GM06990 (cell line): Measurements from ENCODE around the gene COL25A1.

Source experiments
- DNase-seq: peaks from one replicate; pipeline ENCODE4 v3.0.0-alpha.2; 2011; ENCODE audit not compliant: insufficient read length; ENCODE audit errors: extremely low read depth
- H3K27me3 ChIP-seq: replicated peaks from 2 replicates; pipeline ENCODE4 v1.6.0; 2011; ENCODE audit warnings: low read length; ENCODE audit not compliant: control insufficient read depth, insufficient read depth
- H3K36me3 ChIP-seq: 2 replicates; pipeline ENCODE4 v1.5.1; 2011; ENCODE audit warnings: low read length; ENCODE audit not compliant: control insufficient read depth, insufficient read depth
- H3K4me3 ChIP-seq: replicated peaks from 2 replicates; pipeline ENCODE4 v1.5.1; 2011; ENCODE audit warnings: low read depth, mild to moderate bottlenecking, control low read depth, low read length
- TF ChIP-seq, protein P1 (sequence below): IDR thresholded peaks from 2 replicates; pipeline ENCODE4 v1.5.1; 2011; ENCODE audit warnings: low read length, control low read depth, mild to moderate bottlenecking, inconsistent platforms; ENCODE audit not compliant: insufficient read depth, poor library complexity, severe bottlenecking

The COL25A1 gene

DNA sequence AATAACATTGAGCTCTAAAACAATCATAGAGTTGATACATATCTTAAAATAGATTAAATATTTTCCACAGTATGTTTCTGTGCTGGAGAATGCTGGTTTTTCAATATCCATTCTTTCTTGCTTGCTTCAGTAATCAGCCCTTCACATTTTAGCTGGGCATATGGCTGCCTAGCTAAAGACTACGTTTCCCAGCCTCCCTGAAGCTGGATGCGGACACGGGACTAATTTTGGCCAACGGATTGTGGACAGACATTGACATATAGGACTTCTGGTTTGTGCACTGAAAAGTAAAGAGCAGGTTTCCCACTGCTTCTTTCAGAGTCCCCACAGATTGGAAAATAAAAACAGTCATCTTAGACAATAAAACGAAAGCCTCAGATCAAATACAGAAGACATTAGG, 97.3 kb downstream of the COL25A1 start:
- no peak overlapping the region for H3K4me3 ChIP-seq
- TF ChIP-seq, protein P1, sequence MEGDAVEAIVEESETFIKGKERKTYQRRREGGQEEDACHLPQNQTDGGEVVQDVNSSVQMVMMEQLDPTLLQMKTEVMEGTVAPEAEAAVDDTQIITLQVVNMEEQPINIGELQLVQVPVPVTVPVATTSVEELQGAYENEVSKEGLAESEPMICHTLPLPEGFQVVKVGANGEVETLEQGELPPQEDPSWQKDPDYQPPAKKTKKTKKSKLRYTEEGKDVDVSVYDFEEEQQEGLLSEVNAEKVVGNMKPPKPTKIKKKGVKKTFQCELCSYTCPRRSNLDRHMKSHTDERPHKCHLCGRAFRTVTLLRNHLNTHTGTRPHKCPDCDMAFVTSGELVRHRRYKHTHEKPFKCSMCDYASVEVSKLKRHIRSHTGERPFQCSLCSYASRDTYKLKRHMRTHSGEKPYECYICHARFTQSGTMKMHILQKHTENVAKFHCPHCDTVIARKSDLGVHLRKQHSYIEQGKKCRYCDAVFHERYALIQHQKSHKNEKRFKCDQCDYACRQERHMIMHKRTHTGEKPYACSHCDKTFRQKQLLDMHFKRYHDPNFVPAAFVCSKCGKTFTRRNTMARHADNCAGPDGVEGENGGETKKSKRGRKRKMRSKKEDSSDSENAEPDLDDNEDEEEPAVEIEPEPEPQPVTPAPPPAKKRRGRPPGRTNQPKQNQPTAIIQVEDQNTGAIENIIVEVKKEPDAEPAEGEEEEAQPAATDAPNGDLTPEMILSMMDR, result no peak
- no peaks in the 10 kb centered on the region for H3K27me3 ChIP-seq
- DNase-seq, result no peak
- no peaks in the 10 kb centered on the region for H3K36me3 ChIP-seq

DNA sequence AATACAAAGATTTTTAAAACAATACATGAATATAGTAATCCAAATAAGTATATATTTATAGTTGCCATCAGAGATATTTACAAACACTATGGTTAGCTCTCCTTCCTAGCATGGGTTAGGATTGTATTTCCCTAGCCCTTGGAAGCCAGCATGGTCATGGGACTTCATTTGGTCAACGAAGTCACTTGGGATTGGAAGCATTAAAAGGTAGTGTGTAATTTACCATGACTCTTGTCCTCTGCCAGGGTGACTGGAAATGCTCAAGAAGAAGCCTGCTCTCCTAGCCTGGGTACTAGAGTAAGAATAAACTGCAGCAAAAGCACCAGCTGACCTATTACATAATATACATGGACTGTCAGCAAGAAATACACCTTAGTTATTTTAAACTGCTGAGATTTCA, 102.9 kb downstream of the COL25A1 start:
- no peak for DNase-seq
- TF ChIP-seq, protein P1, result no peak
- H3K36me3 ChIP-seq, result no peaks in the 10 kb centered on the region
- no peaks in the 10 kb centered on the region for H3K27me3 ChIP-seq
- H3K4me3 ChIP-seq, result no peak overlapping the region

DNA sequence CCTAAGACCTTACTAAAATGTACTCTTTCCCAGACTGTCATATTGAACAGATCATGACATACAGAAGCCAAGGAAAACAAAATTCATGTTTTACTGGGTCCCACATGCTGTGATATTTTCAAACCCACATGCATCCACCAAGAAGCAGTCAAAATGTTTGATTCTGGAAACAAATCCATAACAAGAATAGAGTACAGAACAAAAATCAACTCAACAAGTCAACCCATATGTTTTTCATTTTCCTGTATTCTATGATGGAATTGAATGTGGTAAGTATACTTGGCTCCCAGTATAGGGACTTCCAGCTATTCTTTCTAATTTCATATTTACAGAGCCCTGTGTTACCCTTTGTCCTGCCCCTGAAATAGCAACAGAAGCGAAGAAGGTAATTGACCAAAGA, 106.8 kb downstream of the COL25A1 start:
- Histone ChIP-seq H3K36me3 (no peaks in the 10 kb centered on the region), H3K4me3 (no peak overlapping the region), H3K27me3 (no peaks in the 10 kb centered on the region)
- DNase-seq, result no peak
- TF ChIP-seq, protein P1, result no peak

DNA sequence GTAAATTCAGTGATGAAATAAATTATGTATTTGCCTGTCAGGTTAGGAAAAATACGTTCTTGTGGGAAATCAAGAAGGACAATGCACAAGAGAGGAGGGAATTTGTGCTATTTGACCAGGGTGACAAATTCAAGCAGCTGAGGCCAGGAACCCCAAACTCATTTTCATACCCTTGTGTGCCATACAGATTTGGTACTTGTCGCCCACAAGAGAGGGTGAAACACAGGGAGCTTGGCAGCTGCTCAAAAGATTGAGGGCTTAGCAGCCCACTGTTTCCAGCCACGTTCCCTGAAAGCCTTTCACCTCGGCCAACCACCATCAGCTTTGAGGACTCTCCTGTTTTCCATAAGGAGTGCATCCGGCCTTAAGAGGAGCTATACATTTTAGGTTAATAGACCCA, 111.2 kb downstream of the COL25A1 start:
- Histone ChIP-seq H3K27me3 (no peaks in the 10 kb centered on the region), H3K4me3 (no peak overlapping the region), H3K36me3 (no peaks in the 10 kb centered on the region)
- TF ChIP-seq, protein P1, result no peak
- no peak for DNase-seq

DNA sequence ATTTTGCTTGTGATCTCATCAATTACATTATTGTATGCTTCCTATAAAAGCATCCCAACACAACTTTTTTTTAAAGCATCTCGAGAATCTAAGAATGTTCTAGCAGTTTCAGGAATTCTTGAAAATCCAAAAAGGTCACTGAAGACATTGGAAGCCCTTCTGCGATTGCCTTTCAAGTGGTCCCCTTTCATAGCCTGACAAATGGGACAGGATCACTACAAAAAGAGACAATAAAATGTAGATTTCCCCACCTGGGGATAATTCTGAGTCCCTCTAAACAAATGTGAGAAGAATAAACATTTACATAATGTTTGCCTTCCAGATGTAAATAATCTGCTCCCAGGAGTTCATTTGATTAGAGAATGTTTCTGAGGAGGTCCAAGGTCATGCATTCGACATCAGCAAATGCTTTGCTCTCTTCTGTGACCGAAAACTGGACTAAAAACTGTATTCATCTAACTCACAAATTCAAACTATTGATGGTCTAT, 116.0 kb downstream of the COL25A1 start:
- Histone ChIP-seq H3K27me3 (no peaks in the 10 kb centered on the region), H3K36me3 (no peaks in the 10 kb centered on the region), H3K4me3 (no peak overlapping the region)
- TF ChIP-seq, protein P1, result no peak
- DNase-seq, result no peak

DNA sequence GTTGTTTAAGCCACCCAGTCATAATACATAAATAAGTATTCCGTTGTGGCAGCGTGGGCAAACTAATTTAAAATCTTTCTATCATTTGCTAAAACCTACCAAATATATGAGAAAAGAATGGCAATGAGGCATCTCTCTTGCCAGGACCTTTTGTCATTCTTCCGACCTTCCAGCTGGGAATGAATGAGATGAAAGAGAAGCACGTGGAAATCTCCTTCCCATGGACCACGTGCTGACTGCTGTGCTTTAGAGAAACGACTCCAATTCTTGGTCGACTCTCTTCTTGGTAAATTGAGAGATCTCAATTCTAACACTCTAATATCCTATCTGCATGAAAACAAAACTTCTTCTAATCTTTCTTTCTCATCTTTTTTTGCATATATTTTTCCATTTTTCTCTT, 116.5 kb downstream of the COL25A1 start:
- no peak for DNase-seq
- H3K27me3 ChIP-seq, result no peaks in the 10 kb centered on the region
- TF ChIP-seq, protein P1, result no peak
- H3K36me3 ChIP-seq, result no peaks in the 10 kb centered on the region
- no peak overlapping the region for H3K4me3 ChIP-seq
